H1 (cell line): ENCODE results near the gene MMP27.

ENCODE experiments used
- CEBPB ChIP-seq: IDR thresholded peaks from 2 replicates; pipeline ENCODE4 v1.6.1; 2012; ENCODE audit warnings: low read depth, low read length
- EGR1 ChIP-seq: IDR thresholded peaks from 2 replicates; pipeline ENCODE4 v1.6.1; 2011; ENCODE audit warnings: low read depth, low read length, borderline replicate concordance
- EZH2 ChIP-seq: fragments of 200-600 bp; sonication (generic); IDR thresholded peaks from 2 replicates; pipeline ENCODE4 v1.7.1; 2012; ENCODE audit warnings: low read depth, mild to moderate bottlenecking, moderate library complexity, low read length, inconsistent platforms; ENCODE audit not compliant: severe bottlenecking
- GTF2F1 ChIP-seq: IDR thresholded peaks from 2 replicates; pipeline ENCODE4 v1.6.1; 2012; ENCODE audit warnings: low read depth, low read length, improper control_type of control experiment, borderline replicate concordance
- POLR2A ChIP-seq, 2 experiments: IDR thresholded peaks; 1 replicate in 1 of 2; 2 replicates in 1 of 2; pipeline ENCODE4 v1.6.1; 2011; ENCODE audit warnings: low read depth in 2 of 2, low read length in 2 of 2, mild to moderate bottlenecking in 2 of 2; ENCODE audit errors: control extremely low read depth in 1 of 2
- TF ChIP-seq, protein P1 (sequence below), 3 experiments: IDR thresholded peaks; 1 replicate in 2 of 3; 2 replicates in 1 of 3; pipeline versions ENCODE4 v1.5.1 to v1.6.1; 2011; ENCODE audit warnings: low read length in 3 of 3, mild to moderate bottlenecking in 3 of 3, inconsistent platforms in 2 of 3, low read depth in 1 of 3, moderate library complexity in 1 of 3; ENCODE audit not compliant: insufficient read depth in 1 of 3; ENCODE audit errors: control extremely low read depth in 1 of 3

DNA sequence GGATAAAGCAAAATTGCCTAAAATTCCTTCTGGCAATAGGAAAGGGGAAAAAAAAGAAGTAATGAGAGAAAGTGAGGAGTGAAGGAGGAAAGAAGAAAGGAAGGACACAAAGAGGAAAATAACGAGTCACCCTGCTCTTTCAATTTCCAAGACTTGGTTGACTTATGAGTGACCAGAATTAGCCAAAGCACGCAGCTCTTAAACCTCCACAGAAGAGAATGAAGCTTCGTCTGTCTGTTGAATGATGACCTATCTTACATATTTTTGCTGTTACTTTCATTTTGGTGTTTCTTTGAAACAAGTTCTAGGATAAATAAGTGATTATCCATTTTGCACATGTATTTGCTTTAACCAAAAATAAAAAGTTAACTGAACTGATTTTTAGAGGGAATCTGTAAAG lies 728 bp downstream of the MMP27 start:
- no peak for TF ChIP-seq CEBPB
- TF ChIP-seq GTF2F1, result no peak
- TF ChIP-seq, protein P1, sequence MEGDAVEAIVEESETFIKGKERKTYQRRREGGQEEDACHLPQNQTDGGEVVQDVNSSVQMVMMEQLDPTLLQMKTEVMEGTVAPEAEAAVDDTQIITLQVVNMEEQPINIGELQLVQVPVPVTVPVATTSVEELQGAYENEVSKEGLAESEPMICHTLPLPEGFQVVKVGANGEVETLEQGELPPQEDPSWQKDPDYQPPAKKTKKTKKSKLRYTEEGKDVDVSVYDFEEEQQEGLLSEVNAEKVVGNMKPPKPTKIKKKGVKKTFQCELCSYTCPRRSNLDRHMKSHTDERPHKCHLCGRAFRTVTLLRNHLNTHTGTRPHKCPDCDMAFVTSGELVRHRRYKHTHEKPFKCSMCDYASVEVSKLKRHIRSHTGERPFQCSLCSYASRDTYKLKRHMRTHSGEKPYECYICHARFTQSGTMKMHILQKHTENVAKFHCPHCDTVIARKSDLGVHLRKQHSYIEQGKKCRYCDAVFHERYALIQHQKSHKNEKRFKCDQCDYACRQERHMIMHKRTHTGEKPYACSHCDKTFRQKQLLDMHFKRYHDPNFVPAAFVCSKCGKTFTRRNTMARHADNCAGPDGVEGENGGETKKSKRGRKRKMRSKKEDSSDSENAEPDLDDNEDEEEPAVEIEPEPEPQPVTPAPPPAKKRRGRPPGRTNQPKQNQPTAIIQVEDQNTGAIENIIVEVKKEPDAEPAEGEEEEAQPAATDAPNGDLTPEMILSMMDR (IDR thresholded peaks at IDR 0.05; ENCODE audit: control extremely low read depth in 1 of 3, insufficient read depth in 1 of 3, low read depth in 1 of 3, low read length in 3 of 3), result no peak
- TF ChIP-seq EGR1, result no peak
- TF ChIP-seq POLR2A (IDR thresholded peaks at IDR 0.05; ENCODE audit: control extremely low read depth in 1 of 2, low read depth in 2 of 2, low read length in 2 of 2), result no peak
- TF ChIP-seq EZH2, result no peak
